Measurements from ENCODE around the gene PAX1. TPM values are rescaled to one million over a fixed set of nuclear protein-coding genes. Genes with fewer than 3 reads are reported as not detected.

Gene PAX1
- total and polyA plus RNA-seq, 12 donors = not detected

- Histone ChIP-seq H3K36me3 (replicated peaks in 1 of 2) (no peaks in the 10 kb centered on the region), H3K4me1 (replicated peaks in 1 of 2) (no peaks in the 10 kb centered on the region), H3K27ac (no peak overlapping the region), H3K9me3 (replicated peaks in 1 of 3) (no peaks in the 10 kb centered on the region), H3K4me3 (no peak overlapping the region), H3K27me3 (peaks cover 87% of the 10 kb centered on the region)
- DNase-seq = no peak
- WGBS, 4 donors = 6 to 11% (median 7%) methylated on average over 22 to 31 of the region's 31 CpGs
- intact Hi-C loops (cut with DNase I) = no loop called here
- TF ChIP-seq CTCF (IDR thresholded peaks at IDR 0.05) = no peak
- no peak for TF ChIP-seq POLR2A (IDR thresholded peaks at IDR 0.05)
These were observed 767 bp upstream of the PAX1 start for GRCh38 chr20:21704408-21705385.

GRCh38 chr20:21706261-21707195 lies 1.1 kb downstream of the PAX1 start:
- intact Hi-C loops (cut with DNase I) = no loop called here
- Histone ChIP-seq H3K4me3 (no peak overlapping the region), H3K36me3 (replicated peaks in 1 of 2) (no peaks in the 10 kb centered on the region), H3K27me3 (peaks cover 79% of the 10 kb centered on the region), H3K9me3 (replicated peaks in 1 of 3) (no peaks in the 10 kb centered on the region), H3K4me1 (replicated peaks in 1 of 2) (no peaks in the 10 kb centered on the region), H3K27ac (no peak overlapping the region)
- no peak for TF ChIP-seq POLR2A (IDR thresholded peaks at IDR 0.05)
- TF ChIP-seq CTCF (IDR thresholded peaks at IDR 0.05) = no peak
- 3 to 6% (median 4%) methylated on average over 20 to 76 of the region's 76 CpGs for WGBS, 4 donors
- DNase-seq = no peak

GRCh38 chr20:21707267-21707666 lies 1.8 kb downstream of the PAX1 start:
- Histone ChIP-seq H3K4me1 (replicated peaks in 1 of 2) (no peaks in the 10 kb centered on the region), H3K27me3 (peaks cover 79% of the 10 kb centered on the region), H3K9me3 (replicated peaks in 1 of 3) (no peaks in the 10 kb centered on the region), H3K27ac (no peak overlapping the region), H3K4me3 (no peak overlapping the region), H3K36me3 (replicated peaks in 1 of 2) (no peaks in the 10 kb centered on the region)
- 12 to 20% (median 16%) methylated on average over 7 of the region's 7 CpGs for WGBS, 4 donors
- intact Hi-C loops (cut with DNase I) = no loop called here
- no peak for DNase-seq
- TF ChIP-seq CTCF (IDR thresholded peaks at IDR 0.05) (no peak), POLR2A (IDR thresholded peaks at IDR 0.05) (no peak)

All from adrenal gland (tissue), 12 donors.